ENCODE measurements around the gene CNGA3.

The CNGA3 gene

GRCh38 chr2:98327776-98328175 is 18.5 kb upstream of the CNGA3 start:
- DNase-seq (ENCODE audit: low read depth, low spot score), result no peak

GRCh38 chr2:98329549-98329948 is 16.7 kb upstream of the CNGA3 start:
- DNase-seq (ENCODE audit: low read depth, low spot score), result no peak

- no peak for DNase-seq (ENCODE audit: low read depth, low spot score)
Measured at GRCh38 chr2:98332989-98333388, 13.3 kb upstream of the CNGA3 start.

- DNase-seq (ENCODE audit: low read depth, low spot score), result no peak
Measured at GRCh38 chr2:98333922-98334321, 12.3 kb upstream of the CNGA3 start.

- no peak for DNase-seq (ENCODE audit: low read depth, low spot score)
Measured at GRCh38 chr2:98334439-98335078, 11.7 kb upstream of the CNGA3 start.

- DNase-seq (ENCODE audit: low read depth, low spot score), result no peak
Measured at GRCh38 chr2:98335271-98335670, 11.0 kb upstream of the CNGA3 start.

GRCh38 chr2:98341241-98341640 is 5.0 kb upstream of the CNGA3 start:
- no peak for DNase-seq (ENCODE audit: low read depth, low spot score)

- no peak for DNase-seq (ENCODE audit: low read depth, low spot score)
Measured at GRCh38 chr2:98343285-98343684, 3.0 kb upstream of the CNGA3 start.

GRCh38 chr2:98347298-98348065 is 1.2 kb downstream of the CNGA3 start:
- no peak for DNase-seq (ENCODE audit: low read depth, low spot score)

GRCh38 chr2:98348066-98348561 is 1.9 kb downstream of the CNGA3 start:
- no peak for DNase-seq (ENCODE audit: low read depth, low spot score)

- DNase-seq (ENCODE audit: low read depth, low spot score), result no peak
Measured at GRCh38 chr2:98350411-98350810, 4.2 kb downstream of the CNGA3 start.

- no peak for DNase-seq (ENCODE audit: low read depth, low spot score)
Measured at GRCh38 chr2:98355881-98356280, 9.6 kb downstream of the CNGA3 start.

GRCh38 chr2:98356729-98357128 is 10.5 kb downstream of the CNGA3 start:
- no peak for DNase-seq (ENCODE audit: low read depth, low spot score)

- no peak for DNase-seq (ENCODE audit: low read depth, low spot score)
Measured at GRCh38 chr2:98357849-98358248, 11.6 kb downstream of the CNGA3 start.

- no peak for DNase-seq (ENCODE audit: low read depth, low spot score)
Measured at GRCh38 chr2:98359986-98360385, 13.7 kb downstream of the CNGA3 start.

- no peak for DNase-seq (ENCODE audit: low read depth, low spot score)
Measured at GRCh38 chr2:98367721-98368120, 21.5 kb downstream of the CNGA3 start.

- DNase-seq (ENCODE audit: low read depth, low spot score), result no peak
Measured at GRCh38 chr2:98369710-98370239, 23.5 kb downstream of the CNGA3 start.

- DNase-seq (ENCODE audit: low read depth, low spot score), result no peak
Measured at GRCh38 chr2:98372121-98372520, 25.9 kb downstream of the CNGA3 start.

- no peak for DNase-seq (ENCODE audit: low read depth, low spot score)
Measured at GRCh38 chr2:98372579-98372978, 26.3 kb downstream of the CNGA3 start.

- no peak for DNase-seq (ENCODE audit: low read depth, low spot score)
Measured at GRCh38 chr2:98374286-98374685, 28.0 kb downstream of the CNGA3 start.

- no peak for DNase-seq (ENCODE audit: low read depth, low spot score)
Measured at GRCh38 chr2:98374958-98375570, 28.8 kb downstream of the CNGA3 start.

- no peak for DNase-seq (ENCODE audit: low read depth, low spot score)
Measured at GRCh38 chr2:98376301-98376910, 30.1 kb downstream of the CNGA3 start.

Measured in brain pericyte (primary cell).